ENCODE results near the gene COL4A1.

The COL4A1 gene

DNA sequence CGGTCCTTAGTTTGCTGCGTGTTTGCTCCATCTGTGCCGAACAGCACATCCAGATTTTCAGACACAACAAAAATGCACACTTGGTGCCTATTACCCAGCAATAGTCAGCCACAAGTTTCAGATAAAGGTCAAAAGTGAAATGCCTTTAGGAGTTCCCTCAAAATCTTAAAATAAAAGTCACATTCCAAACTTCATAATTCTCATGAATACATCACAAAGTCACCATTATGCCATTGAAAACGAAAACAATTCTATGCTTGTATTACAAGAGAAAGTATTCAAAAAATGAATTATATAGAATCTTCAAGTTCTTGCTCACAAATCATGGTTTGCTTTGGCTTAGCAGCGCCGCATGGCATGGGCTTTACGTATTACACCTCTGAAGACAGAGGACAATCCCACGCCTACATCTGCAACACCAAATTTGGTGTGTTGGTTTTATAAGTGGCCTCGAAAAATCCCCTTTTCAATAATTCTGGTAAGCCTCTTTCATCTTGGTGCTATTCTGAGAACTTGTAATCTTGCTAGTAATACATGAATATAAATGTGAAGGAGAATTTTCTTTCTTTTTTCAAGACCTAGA, 26.6 kb downstream of the COL4A1 start:
- no peak for FAIRE-seq
- no peak for DNase-seq (ENCODE audit: insufficient read length, low spot score)

GRCh38 chr13:110279684-110280083, 27.3 kb downstream of the COL4A1 start:
- no peak for DNase-seq (ENCODE audit: insufficient read length, low spot score)
- no peak for FAIRE-seq

DNA sequence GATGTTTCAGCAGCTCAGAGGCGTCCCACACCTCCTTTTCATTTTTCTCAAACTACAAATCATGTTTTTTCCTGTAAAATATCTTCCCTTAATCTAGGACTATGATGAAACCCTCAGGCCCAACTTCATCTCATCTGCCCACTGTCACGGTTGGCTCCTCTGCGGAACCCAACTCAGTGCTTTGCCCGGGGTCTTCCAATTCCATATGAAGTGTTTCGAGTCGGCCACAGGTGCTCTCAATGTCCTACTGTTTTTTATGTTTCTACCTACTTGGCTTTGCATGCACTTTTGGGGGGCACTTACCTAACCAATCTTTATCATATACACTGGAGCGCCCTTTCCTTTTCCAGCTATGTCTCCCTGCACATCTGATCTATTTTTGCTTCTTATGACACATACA, 28.1 kb downstream of the COL4A1 start:
- FAIRE-seq (no peak), DNase-seq (ENCODE audit: insufficient read length, low spot score) (no peak)

DNA sequence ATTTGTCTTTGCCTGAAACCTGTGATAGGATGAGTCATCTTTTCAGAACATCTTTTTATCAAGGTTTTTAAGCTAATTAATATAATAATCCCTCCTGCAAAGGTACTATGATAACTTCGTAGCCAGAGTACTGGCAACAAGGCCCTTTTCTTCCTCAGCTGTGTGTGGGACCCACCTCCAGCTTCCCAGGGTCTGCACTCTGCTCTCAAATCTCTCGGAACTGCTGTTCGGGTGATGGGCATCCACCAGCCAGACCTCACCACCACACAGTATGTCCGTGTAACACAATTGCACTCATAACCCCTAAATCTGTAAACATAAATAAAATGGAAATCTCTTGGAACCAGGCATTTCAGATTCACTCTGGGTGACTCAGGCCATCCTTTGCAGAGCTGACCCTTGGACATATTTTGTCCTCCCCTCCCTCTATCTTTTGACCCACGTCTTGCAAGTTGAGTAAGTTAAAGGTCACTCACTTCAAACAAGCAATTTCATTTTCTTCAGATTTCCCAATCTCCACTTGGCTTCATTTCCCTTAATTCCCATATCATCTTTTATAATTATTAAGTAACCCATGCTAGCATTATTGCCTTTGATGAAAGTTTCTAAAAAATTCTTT, 29.5 kb downstream of the COL4A1 start:
- DNase-seq (ENCODE audit: insufficient read length, low spot score) = no peak
- no peak for FAIRE-seq

DNA sequence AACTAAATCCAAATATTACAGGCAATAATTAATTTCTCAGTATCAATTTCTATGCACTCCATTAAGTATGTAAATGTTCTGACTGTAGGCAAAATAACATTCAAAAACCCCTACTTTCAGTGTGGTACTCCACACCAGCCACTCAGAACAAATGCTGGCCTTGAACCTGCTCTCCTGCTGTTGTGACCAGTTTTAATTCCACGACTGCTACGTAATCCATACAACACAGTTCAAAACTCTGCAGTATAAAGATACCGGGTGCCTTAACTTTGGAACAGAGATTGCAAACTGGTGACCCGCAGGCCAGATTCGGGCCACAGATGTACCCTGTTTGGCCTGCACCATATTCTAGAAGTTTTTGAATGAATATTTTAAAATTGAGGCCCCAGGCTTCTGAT, 30.4 kb downstream of the COL4A1 start:
- FAIRE-seq (no peak), DNase-seq (ENCODE audit: insufficient read length, low spot score) (no peak)

GRCh38 chr13:110275931-110276552, 30.9 kb downstream of the COL4A1 start:
- no peak for FAIRE-seq

DNA sequence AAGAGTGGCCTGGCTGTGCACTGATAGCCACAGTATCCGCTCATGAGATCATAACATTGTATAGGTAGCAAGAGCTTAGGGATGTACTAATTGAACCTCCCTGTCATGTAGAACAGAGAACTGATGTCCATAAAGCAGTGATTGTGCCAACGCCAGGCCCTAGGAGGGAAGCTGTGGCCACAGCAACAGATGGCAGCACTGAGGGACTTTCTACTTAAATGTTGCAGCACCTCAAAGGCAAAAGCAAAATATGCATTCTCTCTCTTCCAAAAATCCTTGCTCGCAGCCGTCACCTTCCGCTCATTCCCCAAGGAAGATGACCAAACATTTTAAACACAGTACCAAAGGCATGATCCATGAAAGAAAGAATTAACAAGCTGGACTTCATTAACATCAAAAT, 32.3 kb downstream of the COL4A1 start:
- no peak for FAIRE-seq

More at GRCh38 chr13:110275931-110276552, 30.9 kb downstream of the COL4A1 start:
- no peak for DNase-seq (ENCODE audit: insufficient read length, low spot score)

GRCh38 chr13:110273254-110273653, 33.7 kb downstream of the COL4A1 start:
- FAIRE-seq (no peak), DNase-seq (ENCODE audit: insufficient read length, low spot score) (no peak)

More for the DNA sequence above, 32.3 kb downstream of the COL4A1 start:
- DNase-seq (ENCODE audit: insufficient read length, low spot score) = no peak

DNA sequence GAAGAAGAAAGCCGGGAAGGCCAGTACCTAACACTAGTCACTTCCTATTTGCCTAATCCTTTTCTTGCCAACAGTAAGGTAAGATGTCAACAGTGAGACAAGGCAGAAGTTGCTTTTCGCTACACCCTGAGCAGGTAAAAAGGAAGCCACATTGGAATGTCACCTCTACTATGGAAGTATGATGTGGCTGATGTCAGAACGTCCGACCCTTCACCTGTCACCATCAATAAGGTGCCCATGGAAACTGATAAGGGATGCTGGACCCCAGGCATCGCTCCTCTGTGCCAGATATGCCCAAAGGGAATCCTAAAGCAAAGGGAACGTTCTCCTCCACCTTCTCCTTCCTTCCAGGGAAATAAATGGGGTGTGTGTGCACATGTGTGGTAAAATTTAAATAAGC, 34.3 kb downstream of the COL4A1 start:
- FAIRE-seq = no peak
- no peak for DNase-seq (ENCODE audit: insufficient read length, low spot score)

DNA sequence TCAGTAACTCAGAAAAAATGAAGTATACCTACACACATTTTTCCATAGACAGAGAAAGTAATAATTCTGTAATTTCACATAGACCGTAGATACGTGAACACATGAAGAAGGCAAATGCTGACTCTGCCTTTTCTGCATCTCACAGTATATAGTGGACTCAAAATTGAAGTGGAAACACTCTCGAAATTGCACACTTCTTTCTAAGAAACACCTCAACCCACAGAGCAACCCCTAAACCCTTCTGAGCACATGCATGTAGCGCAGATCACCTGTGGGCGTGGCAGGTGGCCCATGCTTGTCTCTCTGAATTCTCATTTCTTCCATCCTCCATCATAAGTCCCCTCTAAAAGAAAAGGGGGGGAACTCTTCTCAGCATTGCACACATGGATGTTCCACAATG, 34.7 kb downstream of the COL4A1 start:
- FAIRE-seq (no peak), DNase-seq (ENCODE audit: insufficient read length, low spot score) (no peak)

DNA sequence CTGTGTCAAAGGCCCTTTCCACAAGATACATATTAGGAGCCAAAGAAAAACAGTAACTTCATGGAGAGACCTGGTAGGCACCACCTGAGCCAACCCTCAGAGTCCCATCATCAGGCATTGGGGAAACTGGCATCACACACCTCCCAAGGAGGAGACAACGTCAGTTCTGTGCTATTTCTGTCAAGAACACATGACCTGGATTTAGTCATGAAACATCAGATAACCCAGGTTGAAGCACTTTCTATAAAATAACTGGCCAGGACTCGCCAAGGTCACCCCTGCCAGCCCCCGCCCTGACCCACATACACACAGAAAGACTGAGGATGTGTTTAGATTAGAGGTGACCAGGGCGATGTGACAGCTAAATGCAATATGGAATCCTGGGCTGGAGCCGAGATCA, 35.6 kb downstream of the COL4A1 start:
- FAIRE-seq (no peak), DNase-seq (ENCODE audit: insufficient read length, low spot score) (no peak)

DNA sequence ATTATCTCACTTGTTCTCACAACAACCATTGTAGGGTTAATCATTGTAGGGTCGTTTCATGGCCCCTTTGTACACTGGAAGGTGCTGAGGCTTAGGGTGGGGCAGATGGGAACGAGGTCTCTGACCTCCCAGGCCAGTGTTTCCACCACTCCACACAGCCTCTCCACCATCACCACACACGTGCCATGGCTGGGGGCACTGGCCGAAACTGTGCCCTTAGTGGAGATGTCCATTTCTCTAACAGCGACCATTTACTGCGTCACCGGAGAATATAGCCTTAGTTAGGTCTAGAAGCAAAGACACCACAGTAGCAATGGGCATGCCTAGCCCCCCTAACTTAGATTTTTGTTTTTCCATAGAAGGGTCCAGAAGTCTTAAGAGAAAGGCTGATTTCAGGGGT, 36.5 kb downstream of the COL4A1 start:
- FAIRE-seq = no peak

GRCh38 chr13:110269509-110270185, 37.3 kb downstream of the COL4A1 start:
- no peak for FAIRE-seq

More for the DNA sequence above, 36.5 kb downstream of the COL4A1 start:
- DNase-seq (ENCODE audit: insufficient read length, low spot score) = no peak

GRCh38 chr13:110268576-110269185, 38.3 kb downstream of the COL4A1 start:
- FAIRE-seq (no peak), DNase-seq (ENCODE audit: insufficient read length, low spot score) (no peak)

More at GRCh38 chr13:110269509-110270185, 37.3 kb downstream of the COL4A1 start:
- DNase-seq (ENCODE audit: insufficient read length, low spot score) = no peak

DNA sequence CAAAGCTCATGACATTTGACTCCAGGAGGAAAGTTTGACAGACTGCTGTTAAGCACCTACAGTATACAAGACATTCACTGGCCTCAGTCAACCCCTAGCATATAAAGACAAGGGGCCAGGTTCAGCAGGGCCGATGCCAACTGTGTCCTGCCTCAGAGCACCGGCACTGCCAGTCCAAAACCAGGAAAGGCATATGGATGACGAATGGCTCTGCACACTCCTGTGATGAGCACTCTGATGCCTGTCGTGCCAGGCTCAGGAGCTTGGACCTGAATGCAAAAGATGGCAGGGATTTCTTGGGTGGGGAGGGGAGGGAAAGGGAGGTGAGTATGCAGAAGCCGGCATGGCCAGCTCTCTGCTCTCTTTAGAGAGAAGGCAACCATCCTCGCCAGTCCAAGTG, 38.9 kb downstream of the COL4A1 start:
- FAIRE-seq (no peak), DNase-seq (ENCODE audit: insufficient read length, low spot score) (no peak)

- FAIRE-seq = no peak
- DNase-seq (ENCODE audit: insufficient read length, low spot score) = no peak
These were observed 40.0 kb downstream of the COL4A1 start for GRCh38 chr13:110266983-110267382.

GRCh38 chr13:110266431-110266809, 40.5 kb downstream of the COL4A1 start:
- no peak for FAIRE-seq

GRCh38 chr13:110265682-110266430, 41.1 kb downstream of the COL4A1 start:
- FAIRE-seq = no peak

More at GRCh38 chr13:110266431-110266809, 40.5 kb downstream of the COL4A1 start:
- DNase-seq (ENCODE audit: insufficient read length, low spot score) = no peak

DNA sequence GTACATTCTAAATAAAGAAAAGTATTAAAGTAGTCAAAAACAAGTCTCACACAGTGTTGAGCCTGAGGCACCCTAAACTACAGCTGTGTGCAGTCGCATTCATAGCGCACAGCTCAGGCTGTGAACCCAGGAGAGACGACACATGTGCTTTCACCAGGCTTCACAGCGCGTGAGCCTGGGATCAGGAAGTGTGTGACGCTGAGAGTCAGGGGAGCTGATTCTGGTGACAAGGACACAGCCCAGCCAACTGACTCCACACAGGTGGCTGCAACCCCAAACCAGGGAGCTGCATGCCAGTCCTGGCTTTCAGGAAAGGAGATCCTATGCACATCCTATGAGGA, 41.6 kb downstream of the COL4A1 start:
- DNase-seq (ENCODE audit: insufficient read length, low spot score) = no peak

More at GRCh38 chr13:110265682-110266430, 41.1 kb downstream of the COL4A1 start:
- DNase-seq (ENCODE audit: insufficient read length, low spot score) = no peak

DNA sequence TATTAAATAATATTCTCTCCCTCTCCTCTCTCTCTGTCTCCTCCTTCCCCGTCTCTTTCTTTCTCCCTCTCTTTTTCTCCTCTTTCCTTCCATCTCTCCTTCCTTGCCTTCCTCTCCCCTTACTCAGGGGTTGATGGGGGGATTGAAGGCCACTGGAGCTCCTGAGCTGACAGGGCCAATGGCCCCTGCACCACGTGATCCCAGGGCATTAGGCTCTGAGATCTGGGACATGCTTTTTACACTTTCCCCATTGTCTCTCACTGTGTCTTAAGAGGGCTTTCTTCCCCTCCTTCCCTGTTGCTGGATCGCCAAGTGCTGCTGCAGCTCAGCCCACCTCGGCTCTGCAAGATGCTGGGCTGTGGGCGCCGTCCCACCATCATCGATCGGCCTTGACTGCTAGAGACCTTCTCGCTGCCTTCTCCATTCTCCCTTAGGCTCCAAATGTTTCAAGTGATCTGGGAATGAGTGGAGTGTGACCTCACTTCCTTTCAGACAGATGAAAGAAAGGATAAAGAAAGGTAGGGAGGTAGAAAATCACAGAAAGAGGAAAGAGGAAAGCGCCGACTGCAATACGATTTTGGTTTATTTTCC, 42.2 kb downstream of the COL4A1 start:
- DNase-seq (ENCODE audit: insufficient read length, low spot score) (no peak), FAIRE-seq (no peak)

More for the DNA sequence above, 41.6 kb downstream of the COL4A1 start:
- FAIRE-seq = no peak

All from GM19239 (cell line).